ENCODE data around the gene ETFA.

ETFA gene

GRCh38 chr15:76311100-76311953 is at the start of gene ETFA:
Gene ETFA (minus strand): TSS chr15:76311469. CDS start chr15:76311388, 81 bp downstream.
- peak; percentile 92 for DNase-seq

GRCh38 chr15:76360416-76360815 is 49.1 kb upstream of the ETFA start:
- no peak for DNase-seq

DNA sequence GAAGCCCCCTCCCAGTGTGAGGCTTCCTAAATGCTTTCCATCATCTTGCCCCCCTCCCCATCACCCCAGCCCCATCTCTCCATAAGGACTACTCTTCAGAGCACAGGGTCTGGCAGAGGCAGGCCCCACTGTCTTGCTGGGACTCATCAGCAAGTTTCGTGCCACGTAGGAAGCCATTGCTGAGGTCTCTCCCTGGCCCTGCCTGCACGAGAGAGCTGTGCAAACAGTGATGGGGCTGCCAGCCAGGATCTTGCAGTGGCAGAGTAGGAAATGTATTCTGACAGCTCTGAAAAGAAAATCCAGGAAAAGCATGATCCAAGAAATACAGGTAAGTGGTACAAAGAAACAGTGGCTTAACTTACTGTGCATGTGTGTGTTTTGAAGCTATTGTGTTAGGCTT is 47.9 kb upstream of the ETFA start:
- no peak for DNase-seq

- no peak for DNase-seq
Measured at GRCh38 chr15:76358453-76358852, 47.2 kb upstream of the ETFA start.

DNA sequence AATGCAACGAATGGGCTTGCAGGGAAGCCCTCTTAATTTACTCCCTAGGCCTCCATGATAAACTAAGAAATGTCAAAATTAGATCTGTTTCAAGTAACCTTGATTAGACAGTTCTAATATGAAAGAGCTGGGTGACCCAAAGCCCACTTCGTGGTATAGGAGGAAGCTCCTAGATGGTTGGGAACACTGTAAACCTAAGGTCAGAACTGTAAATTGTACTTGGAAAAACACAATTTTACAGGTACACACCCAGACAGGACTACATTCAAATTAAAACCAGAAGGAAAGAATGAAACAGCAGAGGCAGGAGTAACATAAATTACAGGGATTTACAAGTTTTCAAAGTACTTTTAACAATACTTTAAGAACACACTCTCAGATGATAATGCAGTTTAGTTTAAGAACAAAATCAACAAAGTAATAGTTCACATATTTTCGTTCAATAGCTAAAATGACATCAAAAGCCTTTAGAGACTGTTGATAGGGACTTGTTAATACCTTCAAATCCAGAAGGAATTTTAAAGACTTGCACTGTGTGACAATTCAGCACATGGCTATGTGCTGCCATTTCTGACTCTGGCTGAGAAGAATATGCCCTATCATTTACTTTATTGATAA is 43.7 kb upstream of the ETFA start:
- DNase-seq = no peak

DNA sequence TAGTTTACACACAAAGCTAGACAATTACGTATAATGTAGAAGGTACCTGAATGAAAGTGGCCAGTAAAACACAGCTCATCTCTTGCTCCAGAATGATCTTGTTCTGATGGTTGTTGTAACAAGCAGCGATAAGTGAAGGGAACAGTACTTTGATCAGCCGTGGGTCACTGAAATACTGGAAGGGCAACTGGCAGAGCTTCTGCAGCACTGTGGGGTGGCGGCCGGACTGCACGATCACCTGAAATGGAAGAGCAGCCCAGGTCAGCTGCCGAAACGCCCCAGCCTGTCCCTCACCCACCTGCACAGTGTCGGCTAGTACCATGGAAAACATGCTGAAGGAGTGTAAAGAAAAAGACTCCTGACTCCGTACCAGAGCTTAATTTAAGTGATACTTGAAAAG is 42.6 kb upstream of the ETFA start:
- DNase-seq = no peak

DNA sequence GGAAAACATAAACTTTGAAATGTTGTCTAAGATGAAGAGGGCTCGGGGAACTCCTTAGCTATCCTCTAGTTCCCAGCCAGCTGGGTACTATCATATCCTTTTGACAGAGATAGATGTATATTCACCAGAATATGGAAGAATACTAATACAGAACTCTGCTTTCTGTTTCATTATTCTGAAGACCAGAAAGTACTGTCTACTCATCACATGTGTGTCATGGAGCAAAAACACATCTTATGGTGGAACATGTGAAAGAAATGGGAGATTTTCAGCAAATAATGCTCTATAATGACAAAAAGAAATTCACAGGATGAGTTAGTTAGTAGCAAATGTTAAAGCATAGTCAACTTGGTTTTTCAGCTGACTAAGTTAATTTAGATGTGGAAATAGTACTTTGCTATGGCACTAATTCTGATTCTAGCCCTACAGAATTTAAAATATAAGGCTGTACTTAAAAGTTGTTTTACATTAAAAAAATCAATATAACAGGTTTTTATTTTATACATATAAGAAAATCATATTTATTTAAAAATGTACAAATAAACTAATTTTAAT is 41.8 kb upstream of the ETFA start:
- DNase-seq = no peak

GRCh38 chr15:76349301-76350070 is 38.2 kb upstream of the ETFA start:
- no peak for DNase-seq

DNA sequence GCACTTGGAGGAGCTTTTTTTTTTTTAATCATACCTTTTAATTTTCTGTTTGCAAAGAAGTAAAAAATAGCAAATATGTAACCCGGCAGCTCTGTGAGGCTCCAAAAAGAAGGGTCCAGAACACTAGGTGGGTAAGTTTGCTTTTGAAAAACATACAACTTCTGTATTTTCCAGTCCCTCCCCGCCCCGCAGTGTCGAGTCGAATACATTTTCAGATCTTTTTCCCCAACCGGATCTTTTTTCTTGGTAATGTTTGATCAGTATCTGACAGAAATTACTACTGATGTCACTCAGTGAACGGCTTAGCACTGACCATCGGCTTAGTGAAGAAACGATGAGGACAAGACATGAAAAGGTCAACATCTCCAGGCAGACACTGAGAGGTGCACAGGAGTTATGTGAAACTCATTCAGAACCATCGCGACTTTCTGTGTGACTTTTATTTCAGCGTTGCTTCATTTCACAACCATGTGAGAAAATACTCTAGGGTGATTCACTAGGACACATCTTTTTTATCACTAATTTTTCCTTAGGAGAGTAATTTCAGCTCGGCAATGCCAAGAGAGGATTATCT is 36.3 kb upstream of the ETFA start:
- DNase-seq = no peak

DNA sequence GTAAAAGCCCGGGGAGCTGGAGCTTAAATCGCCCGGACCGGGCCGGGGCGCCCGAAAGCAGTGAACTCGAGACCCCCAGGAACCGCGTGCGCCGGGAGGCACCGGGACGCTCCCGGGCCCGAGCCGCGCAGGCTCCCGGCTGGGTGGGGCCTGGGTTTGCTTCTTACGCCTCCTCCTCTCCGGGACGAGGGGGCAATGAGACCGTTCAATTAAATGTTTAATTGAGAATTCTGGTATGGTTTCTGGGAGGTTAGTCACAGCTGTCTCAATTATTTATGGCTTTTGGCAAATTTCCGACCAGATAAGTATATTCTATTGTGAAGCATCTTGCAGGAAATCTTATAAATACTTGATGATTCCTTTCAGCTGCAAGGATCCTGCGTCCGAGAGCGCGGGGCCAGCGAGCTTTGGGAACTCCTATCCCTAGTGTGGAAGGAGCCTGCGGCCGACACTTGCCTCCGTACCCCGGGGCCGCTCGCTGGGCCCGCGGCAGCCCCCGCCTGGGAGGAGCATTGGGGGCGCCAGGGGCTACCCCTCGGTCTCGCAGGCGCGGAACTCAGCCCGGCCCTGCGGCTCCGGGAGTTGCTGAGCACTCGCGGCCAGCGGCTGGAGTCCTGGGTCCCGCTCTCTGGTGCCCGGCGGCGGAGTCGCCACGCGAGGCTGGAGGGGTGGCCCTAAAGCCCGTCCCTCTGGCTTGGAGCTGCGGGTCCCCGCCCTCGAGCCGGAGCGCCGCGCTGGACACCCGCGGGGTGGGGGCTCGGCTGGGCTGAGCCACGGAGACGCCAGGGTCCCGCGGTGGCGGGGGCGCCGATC is 35.6 kb upstream of the ETFA start:
- no peak for DNase-seq

DNA sequence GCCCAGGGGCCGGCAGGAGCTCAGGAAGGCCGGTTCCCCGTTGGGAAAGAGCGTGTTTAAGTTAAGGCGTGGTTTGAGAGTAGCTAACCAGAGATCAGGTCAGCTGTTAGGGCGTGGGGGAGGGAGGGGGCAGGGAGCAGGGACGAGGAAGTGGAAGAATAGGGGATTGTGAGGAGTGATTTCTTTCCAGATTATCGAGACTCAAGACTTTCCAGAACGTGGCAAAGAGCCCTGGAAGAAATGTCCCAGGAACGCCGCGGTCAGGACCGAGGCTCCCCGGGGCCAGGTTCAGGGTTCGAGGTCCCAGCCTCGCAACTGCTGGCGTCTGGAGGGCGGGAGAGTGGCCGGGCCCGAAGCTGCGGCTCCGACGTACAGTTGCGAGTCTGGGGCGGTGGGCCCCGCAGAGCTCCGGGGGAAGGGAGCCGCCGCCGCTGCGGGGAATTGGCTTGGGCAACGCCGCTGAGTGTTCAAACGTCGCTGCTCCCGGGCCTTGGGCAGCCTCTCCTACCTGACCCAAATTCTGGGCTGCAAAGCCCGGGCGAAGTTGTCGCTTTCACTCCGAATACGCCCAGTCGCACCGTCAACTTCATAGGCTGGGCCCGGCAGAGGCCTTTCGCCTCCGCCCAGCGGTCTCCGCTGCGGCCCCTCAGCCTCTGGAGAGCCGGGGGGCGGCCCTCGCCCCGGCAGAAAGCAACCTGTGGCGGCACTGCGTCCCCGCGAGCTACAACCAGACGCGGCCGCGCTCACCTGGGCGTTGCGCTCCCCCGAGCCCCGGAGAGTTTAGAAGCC is 34.8 kb upstream of the ETFA start:
- no peak for DNase-seq

GRCh38 chr15:76345583-76345879 is 34.3 kb upstream of the ETFA start:
- no peak for DNase-seq

DNA sequence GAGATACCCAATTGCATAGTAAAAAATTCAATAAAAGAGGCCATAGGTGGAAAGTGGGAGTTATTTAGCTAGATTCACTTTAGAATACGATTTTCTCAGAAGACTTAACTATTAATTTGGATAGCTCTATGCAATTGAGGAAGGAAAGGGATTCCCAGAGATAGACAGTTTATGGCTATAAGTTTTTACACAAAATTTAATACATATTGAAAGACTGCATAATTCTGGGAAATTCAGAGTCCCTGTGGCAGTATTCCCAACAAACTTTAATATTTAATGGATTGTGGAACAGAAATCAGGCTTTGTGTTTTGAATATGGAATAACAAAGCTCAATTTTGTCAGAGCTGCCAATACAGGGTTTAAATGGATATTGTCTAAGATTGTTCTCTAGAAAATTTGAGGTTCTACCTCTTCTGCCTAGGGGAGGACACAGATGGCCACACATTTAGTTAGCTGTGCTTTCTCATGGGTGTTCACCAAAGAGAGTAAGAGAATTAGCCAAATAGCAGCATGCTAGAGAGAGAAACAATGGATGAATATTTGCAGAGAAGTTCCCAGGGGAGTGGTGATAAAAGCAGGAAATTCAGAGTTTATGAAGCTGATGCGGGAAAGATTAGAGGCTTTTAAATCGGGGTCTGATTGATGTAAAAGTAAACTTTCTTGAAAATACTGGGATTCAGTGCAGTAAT is 33.8 kb upstream of the ETFA start:
- DNase-seq = no peak

- peak; percentile 7 for DNase-seq
Measured at GRCh38 chr15:76343313-76343996, 32.2 kb upstream of the ETFA start.

- peak; percentile 9 for DNase-seq
Measured at GRCh38 chr15:76342382-76343201, 31.3 kb upstream of the ETFA start.

- no peak for DNase-seq
Measured at GRCh38 chr15:76342058-76342381, 30.8 kb upstream of the ETFA start.

GRCh38 chr15:76341366-76342057 is 30.2 kb upstream of the ETFA start:
- DNase-seq = peak; percentile 10

GRCh38 chr15:76340803-76341365 is 29.6 kb upstream of the ETFA start:
- DNase-seq = peak; percentile 50

Data from CD4-positive, alpha-beta T cell treated with Interleukin-17A for 1 hour (primary cell).